Measurements from ENCODE around the gene LNPEP. TPM values are rescaled to one million over a fixed set of nuclear protein-coding genes. Genes with fewer than 3 reads are reported as not detected.
A peak's percentile ranks its signal among the peaks of the same experiment; 100 is the strongest.

The LNPEP gene
- total and polyA plus RNA-seq, 2 of the 13 experiments (the other 11 are each of a cell fraction or from before 2014, with no cell fraction given), result 8.0 to 16.9 TPM

DNA sequence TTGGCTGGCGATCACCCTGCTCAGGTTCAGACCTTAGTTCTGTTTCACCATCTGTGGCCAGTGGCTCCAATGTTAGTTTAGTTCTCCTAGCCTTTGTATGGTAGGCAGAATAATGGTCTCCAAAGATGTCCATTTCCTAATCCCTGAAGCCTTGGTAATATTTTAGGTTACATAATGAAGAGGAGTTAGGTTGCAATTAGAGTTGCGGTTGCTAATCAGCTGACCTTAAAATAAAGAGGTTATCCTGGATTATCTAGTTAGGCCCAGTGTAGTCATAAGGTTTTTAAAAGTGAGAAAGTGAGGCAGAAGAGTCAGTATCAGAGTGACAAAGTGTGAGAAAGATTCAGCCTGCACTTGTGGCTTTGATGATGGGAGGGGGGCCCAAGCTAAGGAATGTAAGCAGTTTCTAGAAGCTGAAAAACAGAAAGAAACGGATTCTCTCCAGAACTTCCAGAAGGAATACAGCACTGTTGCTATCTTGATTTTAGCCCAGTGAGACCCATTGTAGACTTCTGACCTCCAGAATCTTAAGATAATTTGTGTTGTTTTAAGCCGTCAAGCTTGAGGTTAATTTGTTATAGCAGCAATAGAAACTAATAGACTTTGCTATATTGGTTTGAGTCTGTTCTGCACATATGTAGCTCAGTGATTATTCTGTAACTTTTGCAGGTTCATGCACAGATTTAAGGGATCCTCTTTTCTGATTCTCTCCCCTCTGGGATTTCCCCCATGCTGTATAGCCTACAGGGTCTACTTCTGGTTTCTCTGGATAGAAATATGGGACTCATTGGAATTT is 21.6 kb downstream of the LNPEP start:
- H3K9ac ChIP-seq (ENCODE audit: insufficient read depth, low read depth, low read length), result no peak overlapping the region
- in situ Hi-C loops (cut with HindIII; ENCODE audit: extremely low pct_ligation_motif_present, low pct_unique_long_range_greater_than_20kb) (no loop called here), intact Hi-C loops (cut with micrococcal nuclease; ENCODE audit: unreplicated experiment) (no loop called here)
- no peak overlapping the region for H2AFZ ChIP-seq (ENCODE audit: low read length)
- no peaks in the 10 kb centered on the region for H3K9me3 ChIP-seq (ENCODE audit: low read length)
- no peak for DNase-seq (ENCODE audit: low spot score)
- BruUV-seq (replicated peaks), result no TSS peak
- H3K4me1 ChIP-seq (ENCODE audit: insufficient read depth, low read length), result peaks cover 32% of the 10 kb centered on the region
- no peak for ATAC-seq
- no peaks in the 10 kb centered on the region for H3K27me3 ChIP-seq (ENCODE audit: control insufficient read depth in 1 of 2, insufficient read depth in 2 of 2, low read length in 2 of 2)
- peaks cover 19% of the 10 kb centered on the region for H3K79me2 ChIP-seq (ENCODE audit: insufficient read depth, low read length)
- ChIA-PET CTCF (ENCODE audit: low intra/inter-chr PET ratio, low total read pairs) (no interaction called here), POLR2A (no interaction called here)
- no peak for TF ChIP-seq HNRNPK (IDR thresholded peaks at IDR 0.05; ENCODE audit: low read depth, low read length, poor library complexity, severe bottlenecking)
- no peak for TF ChIP-seq ZNF660 (CRISPR knock-in tag; IDR thresholded peaks at IDR 0.05; ENCODE audit: borderline replicate concordance, low read depth)
- TF ChIP-seq GLI4 (CRISPR knock-in tag; IDR thresholded peaks at IDR 0.05; ENCODE audit: borderline replicate concordance), result no peak
- H3K36me3 ChIP-seq (replicated peaks in 1 of 2; ENCODE audit: control insufficient read depth in 1 of 2, insufficient read depth in 2 of 2, low read length in 2 of 2), result no peaks in the 10 kb centered on the region
- no peak overlapping the region for H3K4me3 ChIP-seq (replicated peaks in 1 of 3; ENCODE audit: insufficient read depth in 1 of 3, low read depth in 2 of 3, low read length in 3 of 3)
- FAIRE-seq, result no peak
- H3K27ac ChIP-seq (ENCODE audit: extremely low read length, insufficient read depth, low read length), result no peak overlapping the region
- H3K4me2 ChIP-seq (ENCODE audit: low read depth, low read length), result no peak overlapping the region
- 91% methylated on average over 4 of the region's 4 CpGs for WGBS (ENCODE audit: low lambda C conversion rate)
- H4K20me1 ChIP-seq (ENCODE audit: insufficient read depth, low read length), result no peaks in the 10 kb centered on the region

DNA sequence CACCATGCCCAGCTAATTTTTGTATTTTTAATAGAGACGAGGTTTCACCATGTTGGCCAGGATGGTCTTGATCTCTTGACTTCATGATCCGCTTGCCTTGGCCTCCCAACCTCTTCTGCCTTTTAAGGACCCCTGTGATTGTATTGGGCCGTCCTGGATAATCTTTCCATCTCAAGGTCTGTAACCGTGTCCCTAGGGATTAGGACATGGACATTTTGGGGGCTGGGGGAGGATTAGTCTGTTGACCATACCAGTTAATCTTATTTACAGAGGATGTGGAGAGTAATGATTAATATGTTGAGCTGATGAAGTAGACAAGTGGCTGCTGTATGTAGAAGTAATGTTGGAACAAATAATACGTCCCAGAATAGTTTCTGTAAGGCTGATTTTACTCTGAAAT is 23.1 kb downstream of the LNPEP start:
- Histone ChIP-seq H3K9ac (ENCODE audit: insufficient read depth, low read depth, low read length) (no peak overlapping the region), H3K9me3 (ENCODE audit: low read length) (no peaks in the 10 kb centered on the region), H4K20me1 (ENCODE audit: insufficient read depth, low read length) (no peaks in the 10 kb centered on the region), H3K4me1 (ENCODE audit: insufficient read depth, low read length) (peaks cover 25% of the 10 kb centered on the region), H2AFZ (ENCODE audit: low read length) (no peak overlapping the region), H3K27me3 (ENCODE audit: control insufficient read depth in 1 of 2, insufficient read depth in 2 of 2, low read length in 2 of 2) (no peaks in the 10 kb centered on the region), H3K36me3 (replicated peaks in 1 of 2; ENCODE audit: control insufficient read depth in 1 of 2, insufficient read depth in 2 of 2, low read length in 2 of 2) (no peaks in the 10 kb centered on the region), H3K4me2 (ENCODE audit: low read depth, low read length) (no peak overlapping the region), H3K4me3 (replicated peaks in 1 of 3; ENCODE audit: insufficient read depth in 1 of 3, low read depth in 2 of 3, low read length in 3 of 3) (no peak overlapping the region), H3K27ac (ENCODE audit: extremely low read length, insufficient read depth, low read length) (no peak overlapping the region), H3K79me2 (ENCODE audit: insufficient read depth, low read length) (peaks cover 15% of the 10 kb centered on the region)
- in situ Hi-C loops (cut with HindIII; ENCODE audit: extremely low pct_ligation_motif_present, low pct_unique_long_range_greater_than_20kb), result no loop called here
- WGBS (ENCODE audit: low lambda C conversion rate), result 67% methylated on average over 5 of the region's 5 CpGs
- DNase-seq (ENCODE audit: low spot score), result peak; percentile 57
- intact Hi-C loops (cut with micrococcal nuclease; ENCODE audit: unreplicated experiment), result no loop called here
- ChIA-PET CTCF (ENCODE audit: low intra/inter-chr PET ratio, low total read pairs) (no interaction called here), POLR2A (no interaction called here)
- ATAC-seq, result peak; percentile 48; the same call in 2 of the 3 replicates
- no peak for FAIRE-seq
- no TSS peak for BruUV-seq (replicated peaks)
- TF ChIP-seq ZNF780A (CRISPR knock-in tag; IDR thresholded peaks at IDR 0.05), result no peak
- TF ChIP-seq, protein P1, sequence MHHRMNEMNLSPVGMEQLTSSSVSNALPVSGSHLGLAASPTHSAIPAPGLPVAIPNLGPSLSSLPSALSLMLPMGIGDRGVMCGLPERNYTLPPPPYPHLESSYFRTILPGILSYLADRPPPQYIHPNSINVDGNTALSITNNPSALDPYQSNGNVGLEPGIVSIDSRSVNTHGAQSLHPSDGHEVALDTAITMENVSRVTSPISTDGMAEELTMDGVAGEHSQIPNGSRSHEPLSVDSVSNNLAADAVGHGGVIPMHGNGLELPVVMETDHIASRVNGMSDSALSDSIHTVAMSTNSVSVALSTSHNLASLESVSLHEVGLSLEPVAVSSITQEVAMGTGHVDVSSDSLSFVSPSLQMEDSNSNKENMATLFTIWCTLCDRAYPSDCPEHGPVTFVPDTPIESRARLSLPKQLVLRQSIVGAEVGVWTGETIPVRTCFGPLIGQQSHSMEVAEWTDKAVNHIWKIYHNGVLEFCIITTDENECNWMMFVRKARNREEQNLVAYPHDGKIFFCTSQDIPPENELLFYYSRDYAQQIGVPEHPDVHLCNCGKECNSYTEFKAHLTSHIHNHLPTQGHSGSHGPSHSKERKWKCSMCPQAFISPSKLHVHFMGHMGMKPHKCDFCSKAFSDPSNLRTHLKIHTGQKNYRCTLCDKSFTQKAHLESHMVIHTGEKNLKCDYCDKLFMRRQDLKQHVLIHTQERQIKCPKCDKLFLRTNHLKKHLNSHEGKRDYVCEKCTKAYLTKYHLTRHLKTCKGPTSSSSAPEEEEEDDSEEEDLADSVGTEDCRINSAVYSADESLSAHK (CRISPR knock-in tag; IDR thresholded peaks at IDR 0.05; ENCODE audit: borderline replicate concordance), result no peak
- peak; percentile 85 for TF ChIP-seq ZMYM4 (CRISPR knock-in tag; IDR thresholded peaks at IDR 0.05)
- TF ChIP-seq SALL2 (CRISPR knock-in tag; IDR thresholded peaks at IDR 0.05), result no peak
- TF ChIP-seq, protein P2, sequence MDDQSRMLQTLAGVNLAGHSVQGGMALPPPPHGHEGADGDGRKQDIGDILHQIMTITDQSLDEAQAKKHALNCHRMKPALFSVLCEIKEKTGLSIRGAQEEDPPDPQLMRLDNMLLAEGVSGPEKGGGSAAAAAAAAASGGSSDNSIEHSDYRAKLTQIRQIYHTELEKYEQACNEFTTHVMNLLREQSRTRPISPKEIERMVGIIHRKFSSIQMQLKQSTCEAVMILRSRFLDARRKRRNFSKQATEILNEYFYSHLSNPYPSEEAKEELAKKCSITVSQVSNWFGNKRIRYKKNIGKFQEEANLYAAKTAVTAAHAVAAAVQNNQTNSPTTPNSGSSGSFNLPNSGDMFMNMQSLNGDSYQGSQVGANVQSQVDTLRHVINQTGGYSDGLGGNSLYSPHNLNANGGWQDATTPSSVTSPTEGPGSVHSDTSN (CRISPR knock-in tag; IDR thresholded peaks at IDR 0.05; ENCODE audit: borderline replicate concordance), result no peak
- TF ChIP-seq SUZ12 (IDR thresholded peaks at IDR 0.05; ENCODE audit: low read depth, low read length), result no peak
- TF ChIP-seq ZNF432 (CRISPR knock-in tag; IDR thresholded peaks at IDR 0.05; ENCODE audit: borderline replicate concordance), result no peak
- 0 out of 2 replicates have a peak, but pooled peaks have one; percentile 10 for TF ChIP-seq SALL1 (CRISPR knock-in tag; IDR thresholded peaks at IDR 0.05)
- no peak for TF ChIP-seq ZBTB21 (CRISPR knock-in tag; IDR thresholded peaks at IDR 0.05)
- TF ChIP-seq ZNF614 (CRISPR knock-in tag; IDR thresholded peaks at IDR 0.05; ENCODE audit: borderline replicate concordance), result no peak

All from HepG2 (cell line).